GM12875 (cell line): Measurements from ENCODE around the gene ARMCX4.

ENCODE experiments used
- H3K4me3 ChIP-seq: one replicate; pipeline ENCODE4 v1.5.1; 2011; ENCODE audit warnings: low read depth, low read length, control low read depth
- TF ChIP-seq, protein P1 (sequence below): IDR thresholded peaks from 2 replicates; pipeline ENCODE4 v1.5.1; 2011; ENCODE audit warnings: low read depth, mild to moderate bottlenecking, control low read depth, inconsistent platforms, low read length, moderate library complexity, borderline replicate concordance; ENCODE audit not compliant: insufficient read depth

Gene ARMCX4

DNA sequence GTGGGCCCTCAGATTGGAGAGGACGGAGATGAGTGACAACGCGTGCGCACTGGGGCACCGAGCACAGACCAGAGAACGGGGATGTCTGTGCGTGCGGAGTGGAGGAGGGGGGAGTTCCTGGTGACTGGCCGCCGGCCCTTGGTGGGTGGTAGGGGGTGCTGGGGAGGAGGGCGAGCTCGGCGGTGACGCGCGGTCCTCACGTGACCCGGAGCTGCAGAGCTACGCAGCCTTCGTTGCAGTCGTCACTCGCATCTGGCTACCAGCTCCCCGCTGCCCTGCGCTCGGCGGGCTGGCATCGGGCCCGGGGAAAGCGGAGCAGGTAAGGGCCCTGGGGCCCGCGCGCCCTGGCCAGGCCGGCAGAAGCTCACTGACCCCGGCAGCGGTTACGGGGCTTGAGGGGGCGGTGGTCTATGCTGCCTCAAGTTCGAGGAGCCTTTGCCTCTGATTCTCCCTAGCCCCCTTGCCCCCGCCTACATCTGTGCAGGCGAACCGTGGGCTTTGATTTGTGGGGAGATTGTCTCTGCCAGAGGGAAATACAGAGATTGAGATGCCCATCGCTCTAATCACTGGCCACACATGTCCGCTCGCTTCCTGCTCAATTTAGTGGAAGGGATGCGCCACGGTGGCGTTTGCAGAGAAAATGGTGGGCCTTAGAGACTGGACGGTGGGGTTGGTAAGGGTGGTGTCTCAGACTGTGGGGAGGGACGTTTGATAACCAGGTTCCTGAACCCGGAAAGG, at the start of gene ARMCX4:
TSS of gene ARMCX4 (plus strand) at position 245 of the 738 bp plus-strand sequence. CDS start 3,134 bp downstream, outside the sequence.
- TF ChIP-seq, protein P1, sequence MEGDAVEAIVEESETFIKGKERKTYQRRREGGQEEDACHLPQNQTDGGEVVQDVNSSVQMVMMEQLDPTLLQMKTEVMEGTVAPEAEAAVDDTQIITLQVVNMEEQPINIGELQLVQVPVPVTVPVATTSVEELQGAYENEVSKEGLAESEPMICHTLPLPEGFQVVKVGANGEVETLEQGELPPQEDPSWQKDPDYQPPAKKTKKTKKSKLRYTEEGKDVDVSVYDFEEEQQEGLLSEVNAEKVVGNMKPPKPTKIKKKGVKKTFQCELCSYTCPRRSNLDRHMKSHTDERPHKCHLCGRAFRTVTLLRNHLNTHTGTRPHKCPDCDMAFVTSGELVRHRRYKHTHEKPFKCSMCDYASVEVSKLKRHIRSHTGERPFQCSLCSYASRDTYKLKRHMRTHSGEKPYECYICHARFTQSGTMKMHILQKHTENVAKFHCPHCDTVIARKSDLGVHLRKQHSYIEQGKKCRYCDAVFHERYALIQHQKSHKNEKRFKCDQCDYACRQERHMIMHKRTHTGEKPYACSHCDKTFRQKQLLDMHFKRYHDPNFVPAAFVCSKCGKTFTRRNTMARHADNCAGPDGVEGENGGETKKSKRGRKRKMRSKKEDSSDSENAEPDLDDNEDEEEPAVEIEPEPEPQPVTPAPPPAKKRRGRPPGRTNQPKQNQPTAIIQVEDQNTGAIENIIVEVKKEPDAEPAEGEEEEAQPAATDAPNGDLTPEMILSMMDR: no peak
- peak within 1 kb of the TSS; percentile 56 for H3K4me3 ChIP-seq

DNA sequence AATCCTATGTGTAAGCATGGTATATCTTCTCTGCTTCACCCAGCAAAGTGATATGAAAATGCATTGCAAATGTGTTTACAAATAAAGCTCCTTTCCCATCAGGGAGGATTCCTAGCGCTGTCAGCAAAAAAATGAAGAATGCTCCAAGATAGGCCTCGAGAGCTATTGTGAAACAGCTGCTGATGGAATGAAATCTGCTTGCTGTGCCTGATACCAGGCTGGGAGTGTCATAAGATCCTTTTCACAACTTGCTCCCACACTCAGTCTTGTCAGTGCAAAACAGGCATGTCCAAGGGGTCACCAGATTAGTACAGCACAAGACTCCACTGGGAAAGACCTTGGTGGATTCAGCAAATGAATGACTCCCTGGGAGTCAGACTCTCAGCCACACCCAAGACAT, 43.2 kb upstream of the ARMCX4 start:
- TF ChIP-seq, protein P1: no peak
- H3K4me3 ChIP-seq: no peak overlapping the region

DNA sequence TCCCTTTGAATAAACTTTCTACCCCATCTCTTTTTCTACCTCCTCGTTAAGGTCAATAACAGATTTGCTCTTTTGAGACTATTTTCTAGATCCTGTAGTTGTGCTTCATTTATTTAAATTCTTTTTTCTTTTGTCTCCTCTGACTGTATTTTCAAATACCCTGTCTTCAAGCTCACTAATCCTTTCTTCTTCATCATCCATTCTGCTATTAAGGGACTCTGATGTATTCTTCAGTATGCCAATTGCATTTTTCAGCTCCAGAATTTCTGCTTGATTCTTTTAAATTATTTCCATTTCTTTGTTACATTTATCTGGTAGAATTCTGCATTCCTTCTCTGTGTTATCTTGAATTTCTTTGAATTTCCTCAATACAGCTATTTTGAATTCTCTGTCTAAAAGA, 36.0 kb upstream of the ARMCX4 start:
- no peak overlapping the region for H3K4me3 ChIP-seq
- TF ChIP-seq, protein P1: no peak

DNA sequence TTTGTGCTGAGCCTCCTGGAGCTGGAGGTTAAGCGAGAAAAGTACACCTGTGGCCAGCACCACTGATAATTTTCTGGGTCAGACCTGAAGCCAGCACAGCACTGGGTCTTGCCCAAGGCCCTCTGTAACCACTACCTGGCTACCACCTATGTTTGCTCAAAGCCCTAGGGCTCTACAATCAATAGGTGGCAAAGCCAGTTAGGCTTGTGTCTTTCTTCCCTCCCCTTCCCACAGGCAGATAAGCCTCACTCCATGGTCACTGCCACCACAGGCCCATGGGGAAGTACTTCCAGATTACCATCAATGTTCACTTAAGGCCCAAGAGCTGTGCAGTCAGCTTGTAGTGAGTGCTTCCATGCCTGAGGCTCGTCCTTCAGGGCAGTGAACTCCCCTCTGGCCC, 35.2 kb upstream of the ARMCX4 start:
- no peak overlapping the region for H3K4me3 ChIP-seq
- TF ChIP-seq, protein P1: no peak

DNA sequence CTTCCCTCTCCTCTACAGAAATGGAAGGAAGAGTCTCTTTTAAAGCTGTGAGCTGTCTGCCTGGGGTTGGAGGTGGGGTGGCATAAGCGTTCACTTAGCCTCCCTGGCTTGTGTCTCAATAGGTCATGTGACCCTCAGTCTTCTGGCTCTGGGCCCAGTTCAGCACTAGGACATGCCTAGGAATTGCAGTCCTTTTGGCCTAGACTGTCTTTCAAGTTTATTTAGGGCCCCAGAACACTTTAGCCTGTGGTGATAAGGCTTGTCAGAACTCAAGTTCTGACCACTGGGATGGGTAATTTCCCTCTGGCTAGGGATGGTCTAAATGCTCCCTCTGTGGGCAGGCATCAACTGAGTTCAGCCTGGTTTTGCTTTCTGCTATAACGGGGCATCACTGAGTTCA, 34.3 kb upstream of the ARMCX4 start:
- TF ChIP-seq, protein P1: no peak
- H3K4me3 ChIP-seq: no peak overlapping the region

DNA sequence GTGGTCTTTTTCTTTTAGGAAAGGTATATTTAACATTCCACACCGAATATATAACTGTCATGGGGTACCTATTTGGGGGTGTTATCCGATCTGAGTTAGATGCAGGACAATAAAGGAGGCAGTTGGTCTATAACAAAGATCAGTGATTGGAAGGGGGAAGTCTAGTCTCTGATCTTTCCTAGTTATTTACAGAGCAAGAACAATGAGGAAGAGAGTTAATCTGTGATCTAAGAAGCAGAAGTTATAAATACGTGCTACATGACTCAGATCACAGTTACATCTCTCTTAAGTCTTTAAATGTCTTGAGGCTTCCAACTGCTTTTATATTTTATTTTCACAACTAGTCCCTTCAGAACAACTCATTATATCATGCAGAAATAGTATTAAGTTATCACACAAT, 33.2 kb upstream of the ARMCX4 start:
- TF ChIP-seq, protein P1: no peak
- no peak overlapping the region for H3K4me3 ChIP-seq

DNA sequence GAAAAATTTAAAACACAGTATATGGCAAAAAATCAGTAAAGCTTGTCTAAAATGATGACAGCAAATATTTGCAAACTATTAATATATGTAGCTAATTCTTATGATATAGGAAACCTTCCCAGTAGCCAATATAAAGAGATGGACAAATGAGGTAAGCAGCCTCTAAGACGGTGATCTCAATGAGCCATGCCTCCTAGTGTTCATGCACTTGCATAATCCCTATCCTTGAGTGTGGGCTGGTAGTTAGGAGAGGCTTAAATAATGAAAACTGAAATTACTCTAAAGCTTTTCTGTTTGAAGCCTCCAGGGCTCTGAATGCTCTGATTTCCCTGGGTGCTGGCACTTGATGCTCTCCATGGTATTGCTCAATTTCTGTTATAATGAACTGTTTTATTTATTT, 24.6 kb upstream of the ARMCX4 start:
- no peak overlapping the region for H3K4me3 ChIP-seq

More for the DNA sequence above, 24.6 kb upstream of the ARMCX4 start:
- TF ChIP-seq, protein P1: no peak
